HS-27A (cell line): Measurements from ENCODE around the gene LFNG.
"Not testable (repeated sequence)": the region's sequence is repeated elsewhere in the genome, so short reads cannot be mapped to it uniquely, and the experiment has no call there.

Experiments used
- DNase-seq: peaks from one replicate; pipeline ENCODE4 v3.0.0-alpha.2; 2012; ENCODE audit warnings: low read depth, missing footprints

The LFNG gene

DNA sequence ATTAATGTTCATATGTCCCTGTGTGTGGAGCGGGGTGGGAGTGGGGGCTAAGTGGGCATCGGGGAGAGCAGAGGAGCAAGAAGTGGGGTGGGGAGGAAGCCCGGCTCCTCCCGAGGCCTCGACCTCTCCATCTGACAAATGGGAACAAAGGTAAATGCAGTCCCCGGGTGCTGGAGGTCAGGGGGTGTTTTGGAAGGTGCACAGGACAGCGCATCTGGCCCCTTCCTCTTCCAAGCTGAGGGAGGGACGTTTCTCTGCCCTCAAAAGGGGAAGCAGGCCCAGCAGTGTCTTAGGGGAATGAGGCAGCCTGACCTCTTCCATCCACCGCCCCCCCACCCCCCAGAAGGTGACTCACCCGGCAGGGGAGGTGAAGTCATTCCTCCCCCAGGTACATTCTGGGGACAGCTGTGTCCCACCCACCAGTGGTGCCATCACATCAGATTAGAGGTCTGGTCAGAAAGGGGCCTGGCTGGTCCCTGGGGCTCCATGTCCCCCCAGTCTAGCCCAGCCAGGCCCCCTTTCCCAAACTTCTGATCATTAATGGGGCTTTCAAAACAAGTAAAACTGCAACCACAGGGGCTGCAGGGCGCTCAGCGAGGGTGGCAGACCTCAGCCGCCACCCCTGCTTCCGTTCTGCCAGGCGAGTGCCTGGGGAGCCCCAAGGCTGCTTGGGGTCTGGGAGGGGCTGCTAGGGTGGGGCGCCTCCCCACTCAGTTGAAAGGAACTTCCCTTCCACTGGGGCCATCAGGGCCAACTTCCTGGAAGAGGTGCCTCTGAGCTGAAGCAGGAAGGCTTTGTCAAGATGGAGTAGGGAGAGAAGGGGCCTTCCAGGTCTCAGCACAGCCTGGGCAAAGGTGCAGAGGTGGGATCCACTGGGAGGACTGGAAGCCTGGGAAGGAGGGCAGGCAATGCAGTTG is 10.8 kb downstream of the LFNG start:
- DNase-seq: no peak

DNA sequence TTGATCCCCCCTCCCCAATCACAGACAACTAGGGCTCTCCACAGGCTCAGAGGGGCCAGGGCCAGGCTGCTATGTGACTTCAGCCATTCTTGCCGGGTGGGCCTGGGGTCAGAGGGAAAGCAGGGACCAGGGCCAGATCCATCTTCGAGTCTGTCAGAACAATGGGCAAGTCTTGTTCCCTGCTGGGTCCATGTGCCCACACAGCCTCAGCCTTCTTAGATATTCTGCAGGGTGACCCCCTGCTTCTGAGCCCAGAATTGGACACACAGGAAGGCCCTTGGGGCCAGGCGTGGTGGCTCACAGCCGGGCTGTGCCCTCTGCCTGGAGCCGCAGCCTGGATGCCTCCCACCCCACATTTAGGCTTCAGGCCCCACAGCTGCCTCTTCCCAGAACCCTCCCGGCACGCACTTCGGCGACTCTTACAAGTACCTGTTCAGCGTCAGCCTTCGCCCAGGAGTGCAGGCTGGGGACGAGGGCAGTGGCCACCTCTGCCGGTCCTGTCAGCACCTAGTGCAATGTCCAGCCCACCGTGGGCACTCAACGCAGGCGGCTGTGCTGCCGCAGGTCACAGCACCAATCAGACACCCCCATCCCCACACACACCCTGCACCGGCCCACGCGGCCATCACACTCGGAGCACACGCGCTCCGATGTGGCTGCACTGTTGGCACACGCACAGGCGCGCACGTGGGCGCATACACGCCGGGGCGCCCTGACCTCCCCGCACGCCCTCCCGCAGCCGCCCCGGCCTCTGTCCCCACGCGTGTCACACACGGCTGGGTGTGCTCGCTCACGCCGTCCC is 11.6 kb downstream of the LFNG start:
- DNase-seq: not testable (repeated sequence)

GRCh38 chr7:2531796-2532110 is 12.2 kb downstream of the LFNG start:
- DNase-seq: not testable (repeated sequence)

GRCh38 chr7:2532199-2532772 is 12.7 kb downstream of the LFNG start:
- DNase-seq: not testable (repeated sequence)

GRCh38 chr7:2532816-2533215 is 13.2 kb downstream of the LFNG start:
- not testable (repeated sequence) for DNase-seq

- DNase-seq: not testable (repeated sequence)
These were observed 14.0 kb downstream of the LFNG start for GRCh38 chr7:2533566-2533965.

GRCh38 chr7:2534214-2534613 is 14.6 kb downstream of the LFNG start:
- DNase-seq: not testable (repeated sequence)

GRCh38 chr7:2535872-2536627 is 16.5 kb downstream of the LFNG start:
- DNase-seq: not testable (repeated sequence)

GRCh38 chr7:2537981-2538851 is 18.6 kb downstream of the LFNG start:
- DNase-seq: no peak

- DNase-seq: no peak
These were observed 19.7 kb downstream of the LFNG start for GRCh38 chr7:2539031-2539911.

DNA sequence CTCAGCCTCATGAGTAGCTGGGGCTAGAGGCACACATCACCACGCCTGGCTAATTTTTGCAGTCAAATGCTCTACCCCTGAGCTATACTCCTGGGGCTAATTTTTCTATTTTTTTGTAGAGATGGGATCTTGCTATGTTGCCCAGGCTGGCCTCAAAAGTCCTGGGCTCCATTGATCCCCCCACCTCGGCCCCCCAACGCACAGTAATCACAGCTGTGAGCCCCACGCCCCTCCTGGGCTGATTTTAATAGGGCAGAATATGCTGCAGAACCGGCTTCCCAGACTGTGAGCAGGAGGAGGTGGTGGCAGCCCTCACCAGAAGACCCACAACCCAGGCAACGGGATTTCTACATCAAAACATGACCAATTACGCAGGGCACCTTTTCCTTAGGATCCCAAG is 20.6 kb downstream of the LFNG start:
- no peak for DNase-seq

DNA sequence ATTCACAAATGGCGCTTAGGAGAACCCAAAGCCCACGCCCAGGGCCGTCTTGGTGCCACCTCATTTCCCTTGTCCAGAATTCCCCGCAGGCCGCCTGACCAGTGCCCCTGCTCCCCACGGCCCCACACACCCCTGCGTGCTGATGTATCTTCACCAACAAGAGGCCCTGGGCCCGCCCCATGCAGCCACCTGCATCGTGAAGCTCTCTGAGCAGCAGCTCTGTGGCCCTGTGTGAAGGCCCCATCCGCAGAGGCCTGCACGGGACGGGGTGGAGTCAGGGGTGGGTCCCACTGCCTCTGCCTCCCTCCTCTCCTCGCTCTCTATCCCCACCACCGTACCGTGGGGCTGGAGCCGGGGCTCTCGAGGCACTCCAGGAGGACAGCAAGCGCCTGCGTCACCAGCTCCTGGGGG is 21.1 kb downstream of the LFNG start:
- no peak for DNase-seq

- no peak for DNase-seq
These were observed 21.9 kb downstream of the LFNG start for GRCh38 chr7:2541291-2542010.

DNA sequence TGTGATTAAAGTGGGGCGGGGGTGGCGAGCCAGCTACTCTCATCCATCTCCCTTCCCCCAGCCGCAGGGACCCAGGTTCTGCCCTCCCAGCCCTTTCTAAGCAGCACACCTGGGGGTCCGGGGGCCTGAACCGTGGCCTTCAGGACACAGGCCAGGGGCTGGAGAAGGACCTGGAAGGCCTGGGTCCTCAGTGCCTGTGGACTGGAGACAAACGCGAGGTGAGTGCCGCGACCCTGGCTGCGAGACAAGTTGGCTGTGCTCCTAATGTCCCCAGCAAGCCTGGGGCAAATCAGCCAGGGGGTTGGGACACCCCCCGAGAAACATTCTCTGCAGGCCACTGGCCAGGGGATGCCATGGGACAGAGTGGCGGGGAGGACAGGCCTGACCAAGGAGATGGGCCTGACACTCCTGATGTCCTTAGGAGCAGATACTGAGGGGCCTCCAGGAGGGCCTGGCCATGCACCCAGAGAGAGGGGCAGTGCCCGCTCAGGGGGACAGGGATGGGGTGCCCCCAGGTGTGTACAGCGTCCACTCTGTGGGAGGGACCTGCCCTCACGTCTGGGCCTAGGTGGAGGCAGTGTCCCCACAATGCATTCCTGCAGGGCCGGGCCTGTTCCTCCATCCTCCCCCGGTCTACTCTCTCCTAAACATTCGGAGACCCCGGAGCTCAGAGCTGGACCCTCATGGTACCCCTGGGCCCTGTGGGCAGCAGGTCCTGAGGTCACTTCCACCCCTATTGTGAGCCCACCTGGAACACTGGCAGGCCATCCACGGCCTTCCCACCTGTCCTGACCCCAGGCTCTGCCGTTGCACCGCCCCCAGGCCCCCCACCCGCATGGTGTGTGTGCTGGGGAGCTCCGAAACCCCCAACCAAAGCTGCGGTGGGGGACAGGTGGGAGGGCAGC is 22.7 kb downstream of the LFNG start:
- DNase-seq: no peak

DNA sequence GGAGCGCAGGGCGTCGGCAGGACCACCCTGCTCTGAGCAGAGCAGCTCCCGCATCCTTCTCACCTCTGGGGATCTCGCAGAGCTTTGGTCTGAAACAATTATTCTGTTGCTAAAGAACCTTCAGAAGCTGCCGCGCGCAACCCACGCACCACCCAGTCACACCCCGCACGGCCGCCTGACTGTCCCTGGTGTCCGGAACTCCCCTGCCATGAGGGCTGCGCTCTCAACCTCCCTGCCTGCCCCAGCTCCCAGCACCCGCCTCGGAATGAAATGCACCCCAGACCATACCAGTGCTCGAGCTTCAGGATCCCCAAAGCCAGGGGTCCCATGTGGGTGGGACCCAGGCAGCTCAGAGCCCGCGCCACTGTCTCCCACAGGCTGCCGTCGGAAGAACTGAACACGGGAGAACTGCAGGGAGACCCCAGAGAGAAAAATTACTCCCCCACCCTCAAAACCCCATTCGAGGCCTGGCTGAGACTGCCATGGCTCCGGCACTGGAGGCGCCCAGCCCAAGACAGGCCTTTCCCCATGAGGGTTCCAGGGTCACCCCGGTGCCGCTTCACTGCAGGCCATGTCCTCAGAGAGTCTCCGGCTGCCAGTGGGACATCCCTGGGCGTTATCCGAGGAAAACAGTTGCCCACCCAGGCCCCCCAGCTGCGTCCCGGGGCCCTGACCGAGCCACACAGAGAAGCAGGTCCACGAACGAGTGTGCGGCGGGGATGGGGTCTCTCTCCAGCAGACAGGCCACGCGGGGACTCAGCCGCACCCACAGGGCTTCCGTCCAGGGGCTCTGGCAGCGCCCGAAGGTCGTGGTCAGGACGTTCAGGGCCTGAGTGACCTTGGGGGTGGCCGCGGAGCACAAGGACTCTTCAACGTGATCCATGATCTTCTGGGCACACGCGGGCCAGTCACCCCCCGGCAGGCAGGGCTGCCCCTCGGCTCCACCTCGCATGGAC is 23.6 kb downstream of the LFNG start:
- DNase-seq: no peak

- no peak for DNase-seq
These were observed 25.1 kb downstream of the LFNG start for GRCh38 chr7:2544541-2545188.
